Spleen (tissue), 11 donors: ENCODE measurements around the gene PTPRN. TPM values are rescaled to one million over a fixed set of nuclear protein-coding genes. Genes with fewer than 3 reads are reported as not detected.

Source experiments
- DNase-seq: peaks from one replicate; pipeline ENCODE4 v3.0.0-alpha.2; 2020
- H3K27ac ChIP-seq, 8 donors: fragments of 200-600 bp; sonication (generic) in 7 of 8; 1 replicate in 4 of 8; 2 replicates in 4 of 8; pipeline versions ENCODE4 v1.5.0 to v1.8.0; 2016 to 2021; ENCODE audit warnings: inconsistent platforms in 4 of 8, mild to moderate bottlenecking in 4 of 8, moderate library complexity in 1 of 8
- H3K27me3 ChIP-seq, 7 donors: fragments of 200-600 bp; sonication (generic) in 6 of 7; replicated peaks in 1 of 7; 1 replicate in 4 of 7; 2 replicates in 3 of 7; pipeline versions ENCODE4 v1.5.0 to v1.8.0; 2016 to 2021; ENCODE audit warnings: inconsistent platforms in 3 of 7, mild to moderate bottlenecking in 1 of 7
- H3K36me3 ChIP-seq, 6 donors: fragments of 200-600 bp; sonication (generic) in 5 of 6; 1 replicate in 4 of 6; 2 replicates in 2 of 6; pipeline versions ENCODE4 v1.5.0 to v1.8.0; 2016 to 2021; ENCODE audit warnings: inconsistent platforms in 2 of 6
- H3K4me1 ChIP-seq, 6 donors: fragments of 200-600 bp; sonication (generic) in 5 of 6; 1 replicate in 3 of 6; 2 replicates in 3 of 6; pipeline versions ENCODE4 v1.5.0 to v1.8.0; 2016 to 2021; ENCODE audit warnings: inconsistent platforms in 3 of 6
- H3K4me3 ChIP-seq, 8 donors: fragments of 200-600 bp; sonication (generic) in 7 of 8; 1 replicate in 4 of 8; 2 replicates in 4 of 8; pipeline versions ENCODE4 v1.5.0 to v1.8.0; 2016 to 2021; ENCODE audit warnings: inconsistent platforms in 4 of 8, mild to moderate bottlenecking in 4 of 8, moderate library complexity in 2 of 8
- H3K9me3 ChIP-seq, 8 donors: fragments of 200-600 bp; sonication (generic) in 7 of 8; 1 replicate in 4 of 8; 2 replicates in 4 of 8; pipeline versions ENCODE4 v1.5.0 to v1.8.0; 2016 to 2021; ENCODE audit warnings: inconsistent platforms in 4 of 8
- CTCF ChIP-seq, 11 experiments: fragments of 200-600 bp in 7 of 11; fragments of 450-650 bp in 4 of 11; sonication (generic) in 4 of 11; IDR thresholded peaks in 8 of 11; conservative IDR thresholded peaks in 3 of 11; 1 replicate in 7 of 11; 2 replicates in 4 of 11; pipeline versions ENCODE4 v1.4.0 to v1.8.0; 2016 to 2021; ENCODE audit warnings: antibody characterized with exemption in 11 of 11, inconsistent platforms in 4 of 11, mild to moderate bottlenecking in 1 of 11
- POLR2A ChIP-seq, 3 donors: fragments of 450-650 bp; IDR thresholded peaks; one replicate each; pipeline ENCODE4 v1.5.1; 2017; ENCODE audit warnings: antibody characterized with exemption in 3 of 3, mild to moderate bottlenecking in 1 of 3
- POLR2AphosphoS5 ChIP-seq, 3 donors: sonication (generic); formaldehyde crosslinking; IDR thresholded peaks; one replicate each; pipeline ENCODE4 v1.5.1; 2017; ENCODE audit warnings: antibody characterized with exemption in 3 of 3
- WGBS, 5 donors: extraction: QIAGEN DNeasy Blood & Tissue Kit in 3 of 5; methylation state at CpG; one replicate each; pipeline versions ENCODE4 v1.1.5 to v1.1.7; 2013 to 2018; 5-methylcytosine and 5-hydroxymethylcytosine counted together
- intact Hi-C: fragments of 100-400 bp; cut with DNase I; formaldehyde crosslinking; loops from one replicate; pipeline ENCODE4 v1.15.0; 2023; ENCODE audit warnings: low total_unique reads
- polyA plus RNA-seq, 3 donors: library from polyadenylated mRNA; stranded (reverse); fragments of 200-250 nt; gene quantifications; one replicate each; pipeline ENCODE4 v1.2.1, GENCODE V29; 2013
- total RNA-seq, 7 donors: library from RNA; depleted of rRNA in 3 of 7; stranded (reverse); fragments of >200 nt in 3 of 7; fragmentation: NEBNext Ultra II Directional in 4 of 7; extraction: Animal tissue kit (Norgen Biotek cat#: 25700) in 4 of 7; gene quantifications; one replicate each; pipeline versions ENCODE4 v1.1.0 to v1.2.1, GENCODE V29; 2016 to 2021
- donor health status: healthy with polysubstance abuse.
- donor health status: DM: no; HTN: no; CAD: no; lungs with moderate emphysema.
- donor health status: DM: no; HTN: no; CAD: no.
- donor health status: Bipolar disorder and iron deficiency.
- donor health status: healthy.
- donor health status: DM: no; HTN: no; CAD: no.
- donor health status: DM: yes; HTN: yes; CAD: no.

Gene PTPRN
- total and polyA plus RNA-seq, 10 donors, result 0.06 to 0.12 TPM; not detected in 8

GRCh38 chr2:219246559-219246958, 62.6 kb downstream of the PTPRN start:
- no peak for DNase-seq
- Histone ChIP-seq H3K27me3 (no peaks in the 10 kb centered on the region), H3K9me3 (no peaks in the 10 kb centered on the region), H3K4me3 (peak overlapping the region in 2 of 8 donors; percentile 71 to 78), H3K36me3 (peaks cover 0 to 46% (median 21%) of the 10 kb centered on the region in 6 donors), H3K27ac (peak overlapping the region; percentile 73 to 99 (median 94)), H3K4me1 (peaks cover 48 to 86% (median 73%) of the 10 kb centered on the region in 6 donors)
- intact Hi-C loops, result no loop called here
- WGBS, 5 donors, result 93 to 96% (median 94%) methylated on average over 3 to 10 of the region's 10 CpGs
- TF ChIP-seq CTCF (IDR thresholded peaks at IDR 0.05 in 8 of 11, conservative IDR thresholded peaks at IDR 0.05 in 3 of 11), result no peak
- TF ChIP-seq POLR2A (IDR thresholded peaks at IDR 0.05), result no peak

- no peak for TF ChIP-seq POLR2AphosphoS5 (IDR thresholded peaks at IDR 0.05)
- TF ChIP-seq CTCF (IDR thresholded peaks at IDR 0.05 in 8 of 11, conservative IDR thresholded peaks at IDR 0.05 in 3 of 11), result peak in 1 of 11 experiments; percentile 5
- peaks cover 47 to 79% (median 66%) of the 10 kb centered on the region in 6 donors for H3K4me1 ChIP-seq
- no peaks in the 10 kb centered on the region for H3K27me3 ChIP-seq
- no peaks in the 10 kb centered on the region for H3K9me3 ChIP-seq
- H3K4me3 ChIP-seq, result peak overlapping the region; percentile 69 to 88 (median 76)
- intact Hi-C loops, result no loop called here
- H3K27ac ChIP-seq, result peak overlapping the region; percentile 94 to 99 (median 97)
- whole genome bisulfite sequencing, 5 donors, result 15 to 24% (median 21%) methylated on average over 10 of the region's 10 CpGs
- peaks cover 0 to 39% (median 14%) of the 10 kb centered on the region in 6 donors for H3K36me3 ChIP-seq
- no peak for DNase-seq
These were observed 63.3 kb downstream of the PTPRN start for GRCh38 chr2:219245899-219246230.

- peaks cover 43 to 74% (median 60%) of the 10 kb centered on the region in 6 donors for H3K4me1 ChIP-seq
- TF ChIP-seq POLR2A (IDR thresholded peaks at IDR 0.05) (peak in 2 of 3 donors; percentile 51 to 71), POLR2AphosphoS5 (IDR thresholded peaks at IDR 0.05) (peak; percentile 98 to 99 (median 99)), CTCF (IDR thresholded peaks at IDR 0.05 in 8 of 11, conservative IDR thresholded peaks at IDR 0.05 in 3 of 11) (peak in 3 of 11 experiments; percentile 5 to 37 (median 32))
These were observed 63.9 kb downstream of the PTPRN start, which contains the start of the genes GLB1L and STK16 for GRCh38 chr2:219245148-219245898. Gene GLB1L (minus strand): TSS chr2:219245444. CDS start chr2:219243573, 1,871 bp downstream. Gene STK16 (plus strand): TSS chr2:219245479. CDS start chr2:219246000, 521 bp downstream.

GRCh38 chr2:219244789-219245147, 64.4 kb downstream of the PTPRN start:
- DNase-seq, result no peak
- intact Hi-C loops, result no loop called here
- H3K4me3 ChIP-seq, result peak overlapping the region; percentile 69 to 88 (median 76)
- H3K27ac ChIP-seq, result peak overlapping the region; percentile 94 to 99 (median 97)
- no peaks in the 10 kb centered on the region for H3K9me3 ChIP-seq
- H3K36me3 ChIP-seq, result peaks cover 0 to 33% (median 6%) of the 10 kb centered on the region in 6 donors
- H3K27me3 ChIP-seq, result no peaks in the 10 kb centered on the region
- peaks cover 39 to 68% (median 55%) of the 10 kb centered on the region in 6 donors for H3K4me1 ChIP-seq
- WGBS, 5 donors, result 26 to 42% (median 34%) methylated on average over 6 of the region's 6 CpGs
- TF ChIP-seq POLR2AphosphoS5 (IDR thresholded peaks at IDR 0.05), result no peak
- TF ChIP-seq CTCF (IDR thresholded peaks at IDR 0.05 in 8 of 11, conservative IDR thresholded peaks at IDR 0.05 in 3 of 11), result no peak
- no peak for TF ChIP-seq POLR2A (IDR thresholded peaks at IDR 0.05)

More at GRCh38 chr2:219245148-219245898, 63.9 kb downstream of the PTPRN start, which contains the start of the genes GLB1L and STK16:
- H3K36me3 ChIP-seq, result peaks cover 0 to 33% (median 10%) of the 10 kb centered on the region in 6 donors
- peak within 1 kb of the TSS; percentile 94 to 99 (median 97) for H3K27ac ChIP-seq
- WGBS, 5 donors, result 0 to 1% (median 1%) methylated on average over 20 to 46 of the region's 46 CpGs
- intact Hi-C loops, result no loop called here
- H3K9me3 ChIP-seq, result no peaks in the 10 kb centered on the region
- peak within 1 kb of the TSS; percentile 69 to 88 (median 76) for H3K4me3 ChIP-seq
- no peaks in the 10 kb centered on the region for H3K27me3 ChIP-seq
- DNase-seq, result peak; percentile 98
